ENCODE results near the gene CMTM2.
A peak's percentile ranks its signal among the peaks of the same experiment; 100 is the strongest.

- TF ChIP-seq PHF8 (IDR thresholded peaks at IDR 0.05; ENCODE audit: borderline replicate concordance, low read length) (no peak), CTCF (IDR thresholded peaks at IDR 0.05 in 2 of 3, conservative IDR thresholded peaks at IDR 0.05 in 1 of 3; ENCODE audit: insufficient read depth in 2 of 3, low read depth in 1 of 3, low read length in 3 of 3) (no peak), SPI1 (IDR thresholded peaks at IDR 0.05; ENCODE audit: borderline replicate concordance, low read depth, low read length) (no peak), MYC (IDR thresholded peaks at IDR 0.05; ENCODE audit: low read depth, low read length) (no peak), MYC (CRISPR knock-in tag; IDR thresholded peaks at IDR 0.05; ENCODE audit: borderline replicate concordance, low read depth) (no peak), SLC30A9 (CRISPR knock-in tag; IDR thresholded peaks at IDR 0.05) (no peak), EP300 (IDR thresholded peaks at IDR 0.05; ENCODE audit: low read length) (peak; percentile 53; the same call in 1 of the 2 replicates), ZNF76 (CRISPR knock-in tag; IDR thresholded peaks at IDR 0.05; ENCODE audit: borderline replicate concordance) (no peak), ZNF274 (IDR thresholded peaks at IDR 0.05; ENCODE audit: borderline replicate concordance, low read depth, low read length) (no peak), EZH2 (IDR thresholded peaks at IDR 0.05; ENCODE audit: borderline replicate concordance, low read depth, low read length) (no peak)
- TF ChIP-seq, protein P1, sequence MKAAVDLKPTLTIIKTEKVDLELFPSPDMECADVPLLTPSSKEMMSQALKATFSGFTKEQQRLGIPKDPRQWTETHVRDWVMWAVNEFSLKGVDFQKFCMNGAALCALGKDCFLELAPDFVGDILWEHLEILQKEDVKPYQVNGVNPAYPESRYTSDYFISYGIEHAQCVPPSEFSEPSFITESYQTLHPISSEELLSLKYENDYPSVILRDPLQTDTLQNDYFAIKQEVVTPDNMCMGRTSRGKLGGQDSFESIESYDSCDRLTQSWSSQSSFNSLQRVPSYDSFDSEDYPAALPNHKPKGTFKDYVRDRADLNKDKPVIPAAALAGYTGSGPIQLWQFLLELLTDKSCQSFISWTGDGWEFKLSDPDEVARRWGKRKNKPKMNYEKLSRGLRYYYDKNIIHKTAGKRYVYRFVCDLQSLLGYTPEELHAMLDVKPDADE (conservative IDR thresholded peaks at IDR 0.05; ENCODE audit: control insufficient read depth, low read depth, low read length) = no peak
Measured at GRCh38 chr16:66534376-66534799, 44.9 kb upstream of the CMTM2 start.

All from K562 (cell line).